ENCODE results near the gene GRIP1.

DNA sequence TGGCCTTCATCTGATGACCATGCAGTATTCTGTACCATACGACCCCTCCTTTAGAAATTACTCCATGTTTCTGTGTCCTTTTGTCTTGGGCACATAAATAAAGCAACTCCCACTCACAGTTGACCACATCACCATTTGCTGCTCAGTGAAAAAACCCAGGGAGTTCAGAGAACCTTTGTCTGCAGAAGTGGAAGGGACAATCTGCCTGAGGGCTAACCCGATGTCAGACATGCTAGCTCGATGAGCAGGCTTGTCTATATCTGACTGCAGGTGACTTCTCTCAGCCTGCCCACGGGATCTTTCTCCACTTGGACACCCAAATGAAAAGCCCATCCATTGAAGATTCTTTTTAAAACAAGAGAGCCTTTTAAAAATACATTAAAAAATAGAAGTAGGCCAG lies 45.7 kb upstream of the GRIP1 start:
- TF ChIP-seq POLR2AphosphoS5 (IDR thresholded peaks at IDR 0.05; ENCODE audit: low read depth, low read length), result no peak
- TF ChIP-seq TAF1 (IDR thresholded peaks at IDR 0.05; ENCODE audit: borderline replicate concordance, low read depth, low read length), result no peak
- no peak for TF ChIP-seq POLR2A (IDR thresholded peaks at IDR 0.05; ENCODE audit: low read depth, low read length)
